GM18873 (cell line): ENCODE data around the gene NTSR2.

Source experiments
- ATAC-seq: cut with Tn5 transposase; IDR thresholded peaks from one replicate; pipeline ENCODE4 v1.9.1; 2021; ENCODE audit warnings: mild to moderate bottlenecking, moderate library complexity, moderate number of reproducible peaks; ENCODE audit not compliant: unreplicated experiment, low FRiP score

NTSR2 gene

GRCh38 chr2:11659115-11659475, 10.9 kb downstream of the NTSR2 start:
- no peak for ATAC-seq

- no peak for ATAC-seq
These were observed 11.5 kb downstream of the NTSR2 start for GRCh38 chr2:11658208-11659114.

- ATAC-seq: no peak
These were observed 12.3 kb downstream of the NTSR2 start for GRCh38 chr2:11657646-11658045.

DNA sequence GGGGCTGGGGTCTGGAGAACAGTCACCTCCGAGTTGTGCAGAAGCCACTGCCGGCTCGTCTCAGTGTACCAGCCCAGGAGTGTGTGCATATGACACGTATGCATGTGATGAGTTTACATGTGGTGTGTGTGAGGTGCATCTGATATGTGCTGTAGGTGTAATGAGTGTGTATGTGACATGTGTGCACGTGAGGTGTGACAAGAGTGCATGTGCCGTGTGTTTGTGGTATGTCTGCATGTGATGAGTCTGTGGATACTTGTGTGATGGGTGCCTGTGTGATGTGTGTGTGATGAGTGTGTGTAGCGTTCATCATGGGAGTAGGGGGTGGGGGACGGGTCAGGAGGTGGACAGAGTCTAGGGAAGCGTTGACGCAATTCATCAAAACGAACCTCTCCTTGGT, 12.8 kb downstream of the NTSR2 start:
- no peak for ATAC-seq

GRCh38 chr2:11656671-11657101, 13.3 kb downstream of the NTSR2 start:
- ATAC-seq: no peak

GRCh38 chr2:11656252-11656651, 13.7 kb downstream of the NTSR2 start:
- no peak for ATAC-seq

GRCh38 chr2:11655495-11655894, 14.5 kb downstream of the NTSR2 start:
- no peak for ATAC-seq

DNA sequence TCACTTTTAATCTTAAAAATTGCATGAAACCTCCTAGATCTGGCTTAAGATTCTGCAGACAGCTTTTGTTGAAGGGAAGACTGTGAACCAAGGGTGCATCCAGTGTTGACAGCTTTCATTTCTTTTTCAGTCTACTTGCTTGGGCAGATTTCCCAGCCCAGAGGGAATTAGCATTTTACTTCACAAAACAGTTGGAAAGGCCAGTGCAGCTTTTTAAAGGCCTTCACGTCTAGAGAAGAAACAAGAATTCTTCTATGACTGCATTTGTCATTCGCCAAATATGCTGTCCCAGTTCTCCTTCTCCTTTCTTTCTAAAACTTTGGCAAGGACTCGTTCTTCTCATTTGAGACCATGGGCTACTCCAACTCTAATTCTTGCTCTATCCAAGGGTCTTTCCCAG, 17.4 kb downstream of the NTSR2 start:
- ATAC-seq: no peak

- no peak for ATAC-seq
These were observed 18.0 kb downstream of the NTSR2 start for GRCh38 chr2:11651856-11652548.

DNA sequence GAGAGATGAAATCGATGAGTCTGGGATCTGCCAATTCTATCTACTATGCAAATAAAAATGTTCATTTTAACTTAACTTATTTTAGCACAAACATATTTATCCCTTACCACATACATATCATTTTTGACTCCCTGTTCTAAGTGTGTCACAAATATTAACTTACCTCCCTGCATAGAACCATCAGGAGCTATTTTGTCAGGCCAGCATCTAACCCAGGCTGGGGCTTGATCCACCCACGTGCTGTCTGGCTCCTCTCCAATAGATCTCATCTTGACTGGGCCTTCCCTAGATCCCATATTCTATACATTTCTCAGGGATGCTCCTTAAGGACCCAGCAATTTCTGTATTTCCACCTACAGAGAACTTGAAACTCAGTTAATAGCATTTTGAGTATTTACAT, 20.9 kb downstream of the NTSR2 start:
- ATAC-seq: no peak

GRCh38 chr2:11647834-11648600, 22.0 kb downstream of the NTSR2 start:
- no peak for ATAC-seq

- ATAC-seq: no peak
These were observed 23.5 kb downstream of the NTSR2 start for GRCh38 chr2:11646530-11646929.

DNA sequence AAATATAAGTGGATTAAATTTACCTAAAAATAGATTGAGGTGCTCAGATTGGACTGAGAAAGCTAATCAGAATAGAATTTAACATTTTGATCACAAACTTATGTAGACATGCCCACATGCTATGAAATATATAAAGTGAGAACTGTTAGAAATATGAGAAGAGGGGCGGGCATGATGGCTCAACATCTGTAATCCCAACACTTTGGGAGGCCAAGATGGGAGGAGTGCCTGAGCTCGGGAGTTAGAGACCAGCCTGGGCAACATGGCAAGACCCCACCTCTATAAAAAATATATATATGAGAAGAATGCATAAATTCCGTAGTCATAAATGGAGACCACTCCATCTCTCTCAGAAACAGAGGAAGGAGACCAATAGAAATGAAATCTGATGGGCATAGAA, 25.7 kb downstream of the NTSR2 start:
- no peak for ATAC-seq

DNA sequence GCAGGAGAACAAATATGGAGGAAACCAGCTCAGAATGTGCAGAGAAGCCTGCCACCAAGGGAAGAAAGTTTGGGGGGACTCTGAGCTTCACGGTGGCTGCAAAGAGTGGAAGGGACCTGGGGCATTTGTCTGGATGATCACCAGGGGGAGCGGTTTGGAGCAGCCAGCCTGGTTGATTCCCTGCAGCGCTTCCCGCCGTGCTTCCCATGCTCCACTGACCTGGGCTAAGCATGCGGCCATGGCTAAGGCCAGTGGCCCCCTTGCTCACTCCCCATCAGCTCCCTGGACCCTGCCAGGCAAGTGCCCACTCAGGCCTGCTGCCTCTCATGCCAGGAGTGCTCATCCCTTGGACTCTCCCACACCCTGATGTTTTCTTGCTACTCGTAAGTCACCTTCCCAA, 27.0 kb downstream of the NTSR2 start:
- ATAC-seq: no peak

- no peak for ATAC-seq
These were observed 29.9 kb downstream of the NTSR2 start for GRCh38 chr2:11640132-11640531.

- no peak for ATAC-seq
These were observed 30.5 kb downstream of the NTSR2 start for GRCh38 chr2:11639503-11639902.

- no peak for ATAC-seq
These were observed 32.4 kb downstream of the NTSR2 start for GRCh38 chr2:11637546-11637945.

DNA sequence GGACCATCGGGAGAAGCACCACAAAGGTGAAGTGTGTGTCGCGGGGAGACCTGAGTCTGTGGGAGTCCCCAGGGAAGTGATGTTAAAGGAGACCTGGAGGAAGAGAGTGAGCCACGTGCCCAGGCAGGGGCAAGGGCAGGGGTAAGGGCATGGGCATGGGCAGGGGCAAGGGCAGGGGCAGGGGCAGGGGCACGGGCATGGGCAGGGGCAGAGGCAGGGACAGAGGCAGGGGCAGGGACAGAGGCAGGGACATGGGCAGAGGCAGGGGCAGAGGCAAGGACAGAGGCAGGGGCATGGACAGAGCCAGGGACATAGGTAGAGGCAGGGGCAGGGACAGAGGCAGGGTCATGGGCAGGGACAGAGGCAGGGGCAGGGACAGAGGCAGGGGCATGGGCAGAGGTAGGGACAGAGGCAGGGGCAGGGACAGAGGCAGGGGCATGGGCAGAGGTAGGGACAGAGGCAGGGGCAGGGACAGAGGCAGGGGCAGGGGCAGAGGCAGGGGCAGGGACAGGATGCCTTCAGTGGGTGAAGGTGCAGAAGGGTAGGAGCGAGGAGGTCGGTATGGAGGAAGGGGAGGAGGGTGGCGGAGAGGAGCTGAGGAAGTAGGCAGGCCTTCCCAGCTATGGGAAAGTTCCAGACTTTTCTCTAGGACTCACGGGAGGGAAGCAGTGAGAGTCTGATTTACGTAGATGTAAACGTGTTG, 33.3 kb downstream of the NTSR2 start:
- ATAC-seq: no peak

GRCh38 chr2:11635141-11635540, 34.9 kb downstream of the NTSR2 start:
- no peak for ATAC-seq

- ATAC-seq: no peak
These were observed 35.4 kb downstream of the NTSR2 start for GRCh38 chr2:11634584-11634983.
